SK-N-SH (cell line): Measurements from ENCODE around the gene PCED1B. TPM values are rescaled to one million over a fixed set of nuclear protein-coding genes. Genes with fewer than 3 reads are reported as not detected.

Source experiments
- CTCF ChIA-PET: fragments of 300-600, 350-600 bp; formaldehyde crosslinking; extraction: SDS; loops from one replicate; lab custom pipeline; 2021; lab: Yijun Ruan, JAX
- POLR2A ChIA-PET: fragments of 350-600 bp; sonication (Branson Sonifier 250); formaldehyde crosslinking; extraction: SDS; loops from one replicate; lab custom pipeline; 2020; ENCODE audit warnings: antibody characterized with exemption, inconsistent platforms; lab: Yijun Ruan, JAX
- DNase-seq: peaks from one replicate; pipeline ENCODE4 v3.0.0; 2012
- H2AFZ ChIP-seq: fragments of 200-600 bp; sonication (generic); 2 replicates; pipeline ENCODE4 v1.8.1; 2016; ENCODE audit warnings: antibody characterized with exemption, mild to moderate bottlenecking, low read depth
- H3F3A ChIP-seq: fragments of 200-600 bp; sonication (generic); replicated peaks from 2 replicates; pipeline ENCODE3; 2016; ENCODE audit warnings: antibody characterized with exemption, mild to moderate bottlenecking; ENCODE audit not compliant: insufficient read depth
- H3K27ac ChIP-seq, 2 experiments: fragments of 200-500 bp in 1 of 2; fragments of 200-600 bp in 1 of 2; sonication (Bioruptor generic) in 1 of 2; sonication (generic), shearing (Covaris generic) in 1 of 2; 2 replicates each; pipeline versions ENCODE4 v1.5.1 to v1.6.1; 2014 to 2016; ENCODE audit warnings: low read depth in 2 of 2, inconsistent platforms in 1 of 2, low read length in 1 of 2, mild to moderate bottlenecking in 1 of 2, mixed read lengths in 1 of 2
- H3K27me3 ChIP-seq: fragments of 200-600 bp; sonication (generic), shearing (Covaris generic); 2 replicates; pipeline ENCODE4 v1.6.1; 2016; ENCODE audit warnings: mixed run types; ENCODE audit not compliant: insufficient read depth
- H3K36me3 ChIP-seq, 2 experiments: fragments of 200-500 bp in 1 of 2; fragments of 200-600 bp in 1 of 2; sonication (Bioruptor generic) in 1 of 2; sonication (generic) in 1 of 2; replicated peaks in 1 of 2; 2 replicates each; pipeline versions ENCODE3 to v1.5.1; 2014 to 2016; ENCODE audit warnings: low read length in 1 of 2, mild to moderate bottlenecking in 1 of 2; ENCODE audit not compliant: insufficient read depth in 2 of 2, control insufficient read depth in 1 of 2
- H3K4me1 ChIP-seq, 2 experiments: fragments of 200-500 bp in 1 of 2; fragments of 200-600 bp in 1 of 2; sonication (Bioruptor generic) in 1 of 2; sonication (generic), shearing (Covaris generic) in 1 of 2; 2 replicates each; pipeline versions ENCODE4 v1.5.1 to v1.6.1; 2014 to 2016; ENCODE audit warnings: low read depth in 1 of 2, low read length in 1 of 2, mixed run types in 1 of 2; ENCODE audit not compliant: insufficient read depth in 2 of 2, control insufficient read depth in 1 of 2
- H3K4me2 ChIP-seq: fragments of 200-600 bp; sonication (generic), shearing (Covaris generic); 2 replicates; pipeline ENCODE4 v1.6.1; 2017; ENCODE audit warnings: mixed run types
- H3K4me3 ChIP-seq, 2 experiments: fragments of 200-500 bp in 1 of 2; fragments of 200-600 bp in 1 of 2; sonication (Bioruptor generic) in 1 of 2; sonication (generic), shearing (Covaris generic) in 1 of 2; 2 replicates each; pipeline versions ENCODE4 v1.5.1 to v1.8.1; 2014 to 2016; ENCODE audit warnings: low read depth in 2 of 2, inconsistent platforms in 1 of 2, low read length in 1 of 2, mild to moderate bottlenecking in 1 of 2, mixed read lengths in 1 of 2, moderate library complexity in 1 of 2
- H3K79me2 ChIP-seq: fragments of 200-600 bp; sonication (generic); 2 replicates; pipeline ENCODE4 v1.8.1; 2017; ENCODE audit warnings: mild to moderate bottlenecking; ENCODE audit not compliant: insufficient read depth
- H3K9ac ChIP-seq: fragments of 200-600 bp; sonication (generic); 2 replicates; pipeline ENCODE4 v1.6.1; 2017; ENCODE audit warnings: mixed run types
- H3K9me2 ChIP-seq: fragments of 200-600 bp; sonication (generic); 2 replicates; pipeline ENCODE4 v1.6.1; 2017; ENCODE audit warnings: mixed run types
- H3K9me3 ChIP-seq: fragments of 200-600 bp; sonication (generic); 2 replicates; pipeline ENCODE4 v1.6.1; 2017; ENCODE audit warnings: mixed run types, mild to moderate bottlenecking, moderate library complexity
- H4K20me1 ChIP-seq: fragments of 200-600 bp; sonication (generic); 2 replicates; pipeline ENCODE4 v1.6.1; 2017; ENCODE audit warnings: mild to moderate bottlenecking, mixed run types; ENCODE audit not compliant: insufficient read depth
- ELF1 ChIP-seq: IDR thresholded peaks from 2 replicates; pipeline ENCODE4 v1.4.0; 2012
- EZH2phosphoT487 ChIP-seq: fragments of 200-600 bp; sonication (generic); IDR thresholded peaks from 2 replicates; pipeline ENCODE4 v1.6.1; 2017; ENCODE audit warnings: low read depth, mixed run types, mild to moderate bottlenecking, antibody characterized with exemption, moderate library complexity, borderline replicate concordance
- FOXJ3 ChIP-seq: sonication (generic); formaldehyde crosslinking; IDR thresholded peaks from 2 replicates; pipeline ENCODE4 v1.5.1; 2020; ENCODE audit warnings: mild to moderate bottlenecking, missing genetic modification reagents
- GABPA ChIP-seq: IDR thresholded peaks from 2 replicates; pipeline ENCODE4 v1.4.0; 2012; ENCODE audit warnings: low read depth, mild to moderate bottlenecking
- GATA2 ChIP-seq: sonication (generic); formaldehyde crosslinking; IDR thresholded peaks from 2 replicates; pipeline ENCODE4 v1.5.0; 2020; ENCODE audit warnings: mild to moderate bottlenecking, missing genetic modification reagents
- IRF3 ChIP-seq: fragments of 150-350 bp; IDR thresholded peaks from 2 replicates; pipeline ENCODE4 v1.6.1; 2016; ENCODE audit warnings: mild to moderate bottlenecking, low read depth, low read length
- JUND ChIP-seq: IDR thresholded peaks from 2 replicates; pipeline ENCODE4 v1.4.0; 2012
- MEF2A ChIP-seq: IDR thresholded peaks from 2 replicates; pipeline ENCODE4 v1.4.0; 2012; ENCODE audit warnings: low read depth, borderline replicate concordance
- MXI1 ChIP-seq: IDR thresholded peaks from 2 replicates; pipeline ENCODE4 v1.6.1; 2012; ENCODE audit warnings: mild to moderate bottlenecking, low read depth, low read length, improper control_type of control experiment
- NFIC ChIP-seq: IDR thresholded peaks from 2 replicates; pipeline ENCODE4 v1.4.0; 2012; ENCODE audit warnings: borderline replicate concordance
- PBX3 ChIP-seq: IDR thresholded peaks from 2 replicates; pipeline ENCODE4; 2012
- POLR2AphosphoS5 ChIP-seq: IDR thresholded peaks from 2 replicates; pipeline ENCODE4 v1.6.1; 2012; ENCODE audit warnings: low read depth, low read length
- RAD21 ChIP-seq: IDR thresholded peaks from 2 replicates; pipeline ENCODE4 v1.6.1; 2012; ENCODE audit warnings: mild to moderate bottlenecking, low read length
- SIN3A ChIP-seq: IDR thresholded peaks from 2 replicates; pipeline ENCODE4 v1.6.1; 2012; ENCODE audit warnings: low read depth, mild to moderate bottlenecking, low read length, moderate library complexity, borderline replicate concordance
- SMC3 ChIP-seq: IDR thresholded peaks from 2 replicates; pipeline ENCODE4 v1.6.1; 2012; ENCODE audit warnings: low read depth, low read length, improper control_type of control experiment
- TCF12 ChIP-seq: IDR thresholded peaks from 2 replicates; pipeline ENCODE4 v1.4.0; 2012
- TEAD4 ChIP-seq: IDR thresholded peaks from 2 replicates; pipeline ENCODE4 v1.4.0; 2012; ENCODE audit warnings: mild to moderate bottlenecking, borderline replicate concordance; ENCODE audit not compliant: insufficient read depth
- USF1 ChIP-seq: IDR thresholded peaks from 2 replicates; pipeline ENCODE4 v1.4.0; 2012; ENCODE audit warnings: low read depth, borderline replicate concordance
- USF2 ChIP-seq: fragments of 150-350 bp; IDR thresholded peaks from 2 replicates; pipeline ENCODE4 v1.6.1; 2017; ENCODE audit warnings: antibody characterized with exemption, low read length, low read depth, borderline replicate concordance
- YY1 ChIP-seq: IDR thresholded peaks from 2 replicates; pipeline ENCODE4 v1.4.0; 2012; ENCODE audit warnings: low read depth, mild to moderate bottlenecking
- WGBS: methylation state at CpG from one replicate; pipeline ENCODE4 v1.1.6; 2017; ENCODE audit warnings: low lambda C conversion rate; 5-methylcytosine and 5-hydroxymethylcytosine counted together
- polyA plus RNA-seq, 3 experiments: library from polyadenylated mRNA; depleted of rRNA; stranded (reverse); fragments of >200 nt; gene quantifications; 2 replicates each; pipeline ENCODE4 v1.2.3, GENCODE V29; 2012
- TF ChIP-seq, protein P1 (sequence below): fragments of 200-600 bp; sonication (generic); IDR thresholded peaks from 2 replicates; pipeline ENCODE4 v1.6.1; 2017; ENCODE audit warnings: antibody characterized with exemption, mild to moderate bottlenecking, moderate library complexity

The PCED1B gene
- polyA plus RNA-seq, 1 of the 3 experiments (the other 2 are of a cell fraction): 0.21 TPM

- no peaks in the 10 kb centered on the region for H3K79me2 ChIP-seq
- H3K27me3 ChIP-seq: peaks cover 13% of the 10 kb centered on the region; the same call in 1 of the 2 replicates
- no peak overlapping the region for H3K9ac ChIP-seq
- no peaks in the 10 kb centered on the region for H3K9me3 ChIP-seq
- no peaks in the 10 kb centered on the region for H3K36me3 ChIP-seq
- no peak overlapping the region for H3K27ac ChIP-seq
- 26% methylated on average over 3 of the region's 3 CpGs for WGBS
- ChIA-PET CTCF (no interaction called here), POLR2A (no interaction called here)
- no peaks in the 10 kb centered on the region for H3F3A ChIP-seq
- H2AFZ ChIP-seq: no peak overlapping the region
- DNase-seq: no peak
- no peak overlapping the region for H3K4me3 ChIP-seq
- no peaks in the 10 kb centered on the region for H3K9me2 ChIP-seq
- no peak overlapping the region for H3K4me2 ChIP-seq
- no peaks in the 10 kb centered on the region for H4K20me1 ChIP-seq
- no peaks in the 10 kb centered on the region for H3K4me1 ChIP-seq
- no peak for TF ChIP-seq POLR2AphosphoS5
- TF ChIP-seq PBX3: no peak
- no peak for TF ChIP-seq MXI1
- no peak for TF ChIP-seq NFIC
- TF ChIP-seq YY1: no peak
- no peak for TF ChIP-seq JUND
- TF ChIP-seq GABPA: no peak
- no peak for TF ChIP-seq USF1
Measured at GRCh38 chr12:47251919-47252318, 172.5 kb downstream of the PCED1B start.

GRCh38 chr12:47264951-47265350 is 185.5 kb downstream of the PCED1B start:
- CTCF ChIA-PET: no interaction called here
- TF ChIP-seq IRF3 (no peak), YY1 (no peak), JUND (no peak), GATA2 (CRISPR knock-in tag) (no peak), USF2 (no peak), TEAD4 (no peak), EZH2phosphoT487 (no peak), FOXJ3 (no peak), ELF1 (no peak), RAD21 (no peak), MEF2A (no peak), SMC3 (no peak), SIN3A (no peak), NFIC (no peak), TCF12 (no peak)
- TF ChIP-seq, protein P1, sequence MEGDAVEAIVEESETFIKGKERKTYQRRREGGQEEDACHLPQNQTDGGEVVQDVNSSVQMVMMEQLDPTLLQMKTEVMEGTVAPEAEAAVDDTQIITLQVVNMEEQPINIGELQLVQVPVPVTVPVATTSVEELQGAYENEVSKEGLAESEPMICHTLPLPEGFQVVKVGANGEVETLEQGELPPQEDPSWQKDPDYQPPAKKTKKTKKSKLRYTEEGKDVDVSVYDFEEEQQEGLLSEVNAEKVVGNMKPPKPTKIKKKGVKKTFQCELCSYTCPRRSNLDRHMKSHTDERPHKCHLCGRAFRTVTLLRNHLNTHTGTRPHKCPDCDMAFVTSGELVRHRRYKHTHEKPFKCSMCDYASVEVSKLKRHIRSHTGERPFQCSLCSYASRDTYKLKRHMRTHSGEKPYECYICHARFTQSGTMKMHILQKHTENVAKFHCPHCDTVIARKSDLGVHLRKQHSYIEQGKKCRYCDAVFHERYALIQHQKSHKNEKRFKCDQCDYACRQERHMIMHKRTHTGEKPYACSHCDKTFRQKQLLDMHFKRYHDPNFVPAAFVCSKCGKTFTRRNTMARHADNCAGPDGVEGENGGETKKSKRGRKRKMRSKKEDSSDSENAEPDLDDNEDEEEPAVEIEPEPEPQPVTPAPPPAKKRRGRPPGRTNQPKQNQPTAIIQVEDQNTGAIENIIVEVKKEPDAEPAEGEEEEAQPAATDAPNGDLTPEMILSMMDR: no peak

More at GRCh38 chr12:47264951-47265350, 185.5 kb downstream of the PCED1B start:
- Histone ChIP-seq H3K27ac (no peak overlapping the region), H3F3A (no peaks in the 10 kb centered on the region), H3K36me3 (no peaks in the 10 kb centered on the region), H3K4me2 (no peak overlapping the region), H2AFZ (no peak overlapping the region), H4K20me1 (no peaks in the 10 kb centered on the region), H3K79me2 (no peaks in the 10 kb centered on the region), H3K4me1 (no peaks in the 10 kb centered on the region), H3K9ac (no peak overlapping the region), H3K27me3 (peaks cover 6% of the 10 kb centered on the region; the same call in 1 of the 2 replicates), H3K9me3 (no peaks in the 10 kb centered on the region), H3K9me2 (no peaks in the 10 kb centered on the region), H3K4me3 (no peak overlapping the region)
- 16% methylated on average over 4 of the region's 4 CpGs for WGBS
- POLR2A ChIA-PET: no interaction called here
- DNase-seq: no peak
